Fibroblast of the aortic adventitia (primary cell): ENCODE results near the gene SHLD3. TPM values are rescaled to one million over a fixed set of nuclear protein-coding genes. Genes with fewer than 3 reads are reported as not detected.

Experiments used
- DNase-seq: peaks from one replicate; pipeline ENCODE4 v3.0.0-alpha.2; 2010; ENCODE audit warnings: low read depth
- H3K4me3 ChIP-seq: 2 replicates; pipeline ENCODE4 v1.5.1; 2011; ENCODE audit warnings: low read depth, mild to moderate bottlenecking, control low read depth, low read length, moderate library complexity
- CTCF ChIP-seq: IDR thresholded peaks from 2 replicates; pipeline ENCODE4 v1.5.1; 2011; ENCODE audit warnings: mild to moderate bottlenecking, low read length, control low read depth, inconsistent platforms; ENCODE audit not compliant: insufficient read depth
- total RNA-seq: library from RNA; depleted of rRNA; stranded (reverse); fragments of >200 nt; gene quantifications from 2 replicates; pipeline ENCODE4 v1.2.3, GENCODE V29; 2012; ENCODE audit warnings: low replicate concordance

SHLD3 gene
- total RNA-seq, 1 donor, result 5.3 TPM

GRCh38 chr5:65623482-65623881 lies 1.3 kb upstream of the SHLD3 start:
- peak; percentile 5 for DNase-seq
- no peak for TF ChIP-seq CTCF
- H3K4me3 ChIP-seq, result peak overlapping the region; percentile 97

GRCh38 chr5:65624025-65624570 lies 729 bp upstream of the SHLD3 start, which contains the start of gene TRIM23:
TSS of gene TRIM23 (minus strand) at chr5:65624333. CDS start at chr5:65624274, 59 bp downstream.
- peak within 1 kb of the TSS; percentile 97 for H3K4me3 ChIP-seq
- DNase-seq, result peak; percentile 92
- TF ChIP-seq CTCF, result no peak

GRCh38 chr5:65625743-65626142 lies 916 bp downstream of the SHLD3 start:
- peak overlapping the region; percentile 97 for H3K4me3 ChIP-seq
- no peak for TF ChIP-seq CTCF
- peak; percentile 6 for DNase-seq

GRCh38 chr5:65630981-65631380 lies 6.2 kb downstream of the SHLD3 start:
- no peak overlapping the region for H3K4me3 ChIP-seq
- no peak for TF ChIP-seq CTCF
- no peak for DNase-seq

- H3K4me3 ChIP-seq, result no peak overlapping the region
- DNase-seq, result no peak
- no peak for TF ChIP-seq CTCF
Observed at GRCh38 chr5:65640240-65640639, 15.4 kb downstream of the SHLD3 start.

GRCh38 chr5:65646938-65647337 lies 22.1 kb downstream of the SHLD3 start:
- no peak for DNase-seq
- H3K4me3 ChIP-seq, result no peak overlapping the region
- TF ChIP-seq CTCF, result no peak

- no peak overlapping the region for H3K4me3 ChIP-seq
- DNase-seq, result no peak
- no peak for TF ChIP-seq CTCF
Observed at GRCh38 chr5:65647941-65648340, 23.1 kb downstream of the SHLD3 start.
